Hypothalamus (tissue), 51 donors: ENCODE data around the gene RAB22A.
A peak's percentile ranks its signal among the peaks of the same experiment; 100 is the strongest.

Experiments used
- DNase-seq, 51 donors: peaks; one replicate each; lab custom pipeline; 2025; lab: John Stamatoyannopoulos, UW

RAB22A gene

DNA sequence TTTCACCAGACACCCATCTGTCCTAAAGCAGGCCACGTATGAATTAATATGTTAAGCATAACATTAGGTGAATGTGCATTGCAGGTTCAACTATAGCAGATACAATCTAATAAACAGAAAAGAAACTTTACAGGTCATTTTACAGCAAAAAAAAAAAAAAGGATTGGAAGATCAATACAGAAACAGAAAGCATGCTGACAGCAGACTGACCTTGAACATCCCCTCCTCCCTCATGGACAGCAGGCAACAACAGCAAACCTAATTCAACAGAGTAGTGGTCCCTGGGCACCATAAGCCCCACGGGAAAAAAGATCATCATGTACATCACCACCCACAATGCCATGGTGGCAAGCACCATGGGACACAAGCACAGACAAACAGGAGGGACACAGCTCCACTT lies 12.1 kb upstream of the RAB22A start:
- DNase-seq = no peak

DNA sequence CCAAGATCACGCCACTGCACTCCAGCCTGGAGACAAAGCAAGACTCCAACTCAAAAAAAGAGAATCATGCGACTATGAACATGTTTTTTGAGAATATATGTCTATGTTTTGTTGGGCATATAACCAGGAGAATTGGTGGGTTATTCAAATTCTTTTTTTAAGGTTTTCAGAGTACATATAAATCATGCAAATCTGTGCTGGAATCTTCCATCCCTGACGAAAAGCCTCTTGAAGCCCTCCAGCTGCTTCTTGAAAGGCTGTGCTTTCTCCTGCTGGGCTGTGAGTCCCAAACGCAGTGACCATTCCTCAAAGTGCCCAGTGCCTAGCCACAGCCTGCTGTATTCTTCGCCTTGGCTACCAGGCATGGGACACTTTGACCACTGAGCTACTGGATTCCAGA lies 9.2 kb upstream of the RAB22A start:
- DNase-seq = no peak

DNA sequence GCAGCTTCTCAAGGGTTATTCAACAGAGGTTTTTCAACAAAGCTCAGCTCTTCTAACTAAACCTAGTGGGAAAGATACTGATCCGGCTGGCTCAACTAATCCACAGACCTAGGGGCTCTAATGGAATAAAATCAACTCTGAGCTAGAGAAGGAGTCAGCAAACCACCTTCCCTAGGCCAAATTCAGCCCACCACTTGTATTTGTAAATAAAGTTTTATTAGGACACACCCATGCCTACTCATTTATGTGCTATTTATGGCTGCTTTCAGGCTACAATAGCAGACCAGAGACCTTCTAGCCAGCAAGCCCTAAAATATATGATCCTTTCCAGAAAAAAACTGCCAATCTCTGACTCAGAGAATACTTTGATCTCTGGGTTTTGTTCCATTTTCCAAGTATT lies 6.0 kb upstream of the RAB22A start:
- DNase-seq = no peak

DNA sequence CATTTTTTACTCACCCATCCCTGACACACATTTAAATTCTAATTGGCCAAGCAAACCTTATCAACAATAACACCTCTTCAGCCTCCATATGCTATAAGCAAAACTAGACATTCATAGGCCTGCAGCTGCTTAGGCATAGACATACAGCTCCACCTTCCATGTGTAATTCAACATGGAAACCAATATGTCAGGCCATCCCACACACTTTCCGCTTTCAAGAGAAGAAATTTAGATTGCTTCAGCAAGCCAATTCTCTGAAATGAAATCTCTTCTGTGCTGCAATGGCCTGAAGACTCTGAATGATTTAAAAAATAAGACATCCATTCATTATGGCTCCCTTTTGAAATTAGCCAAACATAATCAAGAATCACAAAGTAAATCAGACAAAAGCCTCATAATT lies 4.5 kb upstream of the RAB22A start:
- DNase-seq = no peak

DNA sequence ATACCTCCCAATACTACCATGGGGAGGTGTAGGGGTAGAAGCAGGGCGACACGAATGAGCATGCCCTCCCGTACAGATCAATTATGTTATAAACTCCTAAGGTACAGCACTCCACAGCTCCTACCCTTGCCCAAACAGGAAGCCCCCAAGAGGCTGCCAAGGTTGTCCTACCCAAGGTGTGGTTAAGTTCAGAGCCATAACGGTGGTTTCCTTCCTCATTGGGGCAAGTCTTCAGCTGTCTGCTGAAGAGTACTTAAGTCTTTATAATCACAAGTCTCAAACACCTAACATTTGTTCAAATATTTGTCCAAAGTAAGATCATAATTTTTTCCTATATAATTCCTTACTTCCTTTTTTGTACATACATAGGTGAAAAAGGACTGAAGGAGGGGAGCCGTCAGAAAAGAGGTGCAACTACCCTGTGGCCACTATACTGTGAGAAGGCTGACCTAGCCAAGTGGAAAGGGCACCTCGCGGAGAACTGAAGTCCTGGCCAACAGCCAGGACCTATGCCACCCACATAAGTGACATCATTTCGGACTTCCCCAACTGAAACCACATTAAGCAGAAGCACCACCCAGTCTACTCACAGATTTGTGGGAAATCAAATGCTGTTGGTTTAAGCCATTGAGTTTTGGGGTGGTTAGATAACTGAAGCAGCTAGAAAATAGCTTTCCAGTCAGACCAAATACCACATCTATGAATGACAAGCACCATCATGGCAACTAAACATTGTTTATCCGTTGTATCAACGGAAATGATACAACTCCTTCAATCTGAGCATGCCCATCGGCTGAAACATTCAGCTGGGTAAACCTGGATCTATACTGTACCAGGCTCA lies 2.9 kb upstream of the RAB22A start:
- DNase-seq = peak in 6 of 51 donors; percentile 5 to 19 (median 10)

DNA sequence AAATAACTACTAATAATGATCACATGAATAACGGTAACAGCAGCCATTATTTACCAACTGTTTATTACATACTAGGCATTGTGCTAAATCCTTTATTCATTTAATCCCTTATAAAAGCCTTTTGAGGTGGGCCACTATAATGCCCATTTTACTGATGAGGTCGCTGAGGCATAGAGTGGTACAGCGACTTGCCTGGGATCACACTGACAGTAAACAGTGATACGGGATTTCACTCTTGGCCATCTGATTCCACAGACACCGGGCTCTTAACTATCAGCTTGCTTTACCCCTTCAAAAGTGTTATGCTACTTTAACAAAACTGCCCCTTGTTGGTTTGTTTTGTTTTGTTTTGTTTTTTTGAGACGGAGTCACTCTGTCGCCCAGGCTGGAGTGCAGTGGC lies 2.2 kb upstream of the RAB22A start:
- no peak for DNase-seq

DNA sequence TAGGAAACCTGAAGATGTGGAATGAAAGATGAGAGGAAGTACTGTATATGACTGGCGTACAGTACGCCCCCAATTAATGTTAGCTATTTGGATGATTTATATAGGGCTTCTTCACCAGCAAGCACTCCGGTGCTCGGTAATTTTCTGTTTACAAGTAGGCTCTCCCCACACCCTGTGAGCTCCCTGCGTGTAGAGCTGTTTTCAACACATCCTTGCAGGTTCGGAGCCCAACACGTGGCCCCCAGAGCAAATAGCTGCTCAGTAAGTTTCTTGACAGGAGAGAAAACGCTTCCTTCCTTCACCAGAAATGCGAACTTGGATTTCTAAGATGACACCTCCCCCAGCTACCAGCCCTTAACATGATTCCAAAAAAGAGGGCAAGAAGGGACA lies 1.2 kb upstream of the RAB22A start:
- DNase-seq = no peak

DNA sequence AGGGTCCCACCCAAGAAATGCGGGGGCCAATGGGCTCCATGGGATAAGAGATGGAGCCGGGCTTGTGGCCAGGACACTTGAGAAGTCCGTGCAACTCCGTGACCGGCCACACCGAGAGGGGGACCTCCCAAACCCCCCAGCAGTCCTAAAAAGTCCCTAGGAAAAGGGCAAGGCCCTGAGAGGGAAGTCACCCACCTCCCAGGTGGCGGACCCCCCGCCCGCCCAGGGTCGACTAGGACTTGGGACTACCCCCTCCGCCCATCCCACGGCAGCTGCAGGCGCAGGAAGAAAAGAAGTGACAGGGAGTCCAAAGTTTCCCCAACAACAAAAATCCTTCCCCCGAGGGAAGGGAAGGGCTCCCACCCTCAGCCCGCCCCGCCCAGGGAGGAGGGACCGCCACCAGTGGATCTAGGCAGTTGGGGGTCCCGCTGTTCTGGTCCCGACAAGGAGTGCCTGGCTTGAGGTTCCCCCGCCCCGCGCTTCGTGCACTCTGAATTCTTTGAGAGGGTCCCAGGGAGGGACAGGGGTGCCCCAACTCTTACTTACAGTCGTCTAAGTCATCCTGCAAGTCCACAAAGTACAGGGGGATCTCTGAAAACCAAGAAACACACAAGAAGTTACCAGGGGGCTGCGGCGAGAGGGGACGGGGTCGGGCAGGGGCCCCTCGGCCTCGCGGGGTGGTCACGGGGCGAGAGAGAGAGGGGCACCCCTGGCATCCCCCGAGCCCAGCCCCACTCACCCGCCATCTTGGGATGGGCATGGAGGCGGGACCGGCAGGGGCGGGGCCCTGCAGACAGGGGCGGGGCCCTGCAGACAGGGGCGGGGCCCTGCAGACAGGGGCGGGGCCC lies 611 bp upstream of the RAB22A start:
- peak in 41 of 51 donors; percentile 10 to 82 (median 48) for DNase-seq

DNA sequence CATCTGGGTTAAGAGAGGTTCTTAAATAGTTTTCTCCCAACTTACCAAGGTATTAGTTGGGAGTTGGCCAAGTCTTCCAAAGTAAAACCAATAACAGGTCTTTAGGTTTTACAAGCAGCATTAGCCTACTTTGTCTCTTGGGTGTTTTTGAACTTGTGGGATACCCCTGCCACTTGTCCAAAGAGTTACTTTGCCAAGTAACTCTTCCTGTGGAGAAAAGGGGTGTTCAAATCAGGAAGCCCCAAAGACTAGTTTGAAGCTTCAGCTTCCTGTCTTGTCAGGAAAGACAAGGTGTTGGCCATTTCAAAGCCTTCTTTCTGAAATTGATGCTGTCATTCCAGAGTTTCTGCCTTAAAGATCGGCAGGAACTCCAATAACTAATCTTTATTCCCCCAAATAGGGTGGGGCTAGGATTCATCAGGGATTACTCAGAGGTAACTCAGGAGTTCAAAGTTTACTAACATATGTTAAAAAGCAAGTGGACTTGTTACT lies 822 bp downstream of the RAB22A start:
- DNase-seq = no peak

DNA sequence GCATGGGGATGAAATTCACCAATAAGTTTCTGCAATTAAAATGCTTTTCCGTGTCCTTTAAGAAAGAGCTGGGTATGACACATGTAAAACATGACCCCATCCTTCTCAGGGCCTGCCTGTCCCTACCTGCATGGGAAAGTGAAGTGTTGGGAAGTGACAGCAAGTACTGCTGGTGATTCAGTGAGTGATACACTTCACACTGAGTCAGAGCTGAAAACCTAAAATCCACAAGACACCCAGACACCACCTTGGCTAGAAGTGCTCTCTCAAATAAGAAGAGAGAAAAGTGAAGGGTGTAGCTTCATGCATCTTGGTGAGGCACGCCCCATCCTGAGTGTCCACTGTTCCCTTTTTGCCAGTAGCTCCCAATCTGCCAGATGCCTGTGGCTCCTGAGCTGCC lies 3.3 kb downstream of the RAB22A start:
- DNase-seq = no peak

DNA sequence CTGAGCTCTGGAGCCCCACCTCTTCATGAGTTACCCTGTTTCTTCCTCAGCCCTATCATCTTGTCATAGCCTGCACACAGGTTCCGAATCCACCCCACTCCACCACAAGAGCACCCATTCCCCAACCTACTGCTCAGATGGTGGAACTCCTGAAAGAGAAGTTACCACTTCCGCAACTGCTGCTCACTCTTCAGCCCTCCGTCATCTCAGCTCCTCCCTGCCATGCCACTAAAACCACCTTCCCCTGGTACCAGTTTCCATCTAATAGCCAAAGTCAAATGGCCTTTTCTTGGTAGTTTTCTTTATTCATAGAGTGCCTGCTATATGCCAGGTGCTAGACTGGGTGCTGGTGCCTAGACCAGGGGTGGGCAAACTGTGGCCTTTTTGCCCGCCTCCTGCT lies 3.9 kb downstream of the RAB22A start:
- DNase-seq = no peak

DNA sequence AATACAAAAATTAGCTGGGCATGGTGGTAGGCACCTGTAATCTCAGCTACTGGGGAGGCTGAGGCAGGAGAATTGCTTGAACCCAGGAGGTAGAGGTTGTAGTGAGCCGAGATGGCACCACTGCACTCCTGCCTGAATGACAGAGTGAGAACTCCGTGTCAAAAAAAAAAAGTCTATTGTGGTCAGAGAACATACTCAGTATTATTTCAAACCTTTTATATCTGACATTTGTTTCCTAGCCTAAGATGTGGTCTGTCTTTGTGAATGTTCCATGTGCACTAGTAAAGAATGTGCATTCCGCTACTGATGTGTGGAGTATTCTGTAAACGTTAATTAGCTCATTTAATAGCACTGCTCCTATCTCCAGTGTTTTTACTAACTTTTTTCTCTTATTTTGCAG lies 11.7 kb downstream of the RAB22A start:
- DNase-seq = no peak

DNA sequence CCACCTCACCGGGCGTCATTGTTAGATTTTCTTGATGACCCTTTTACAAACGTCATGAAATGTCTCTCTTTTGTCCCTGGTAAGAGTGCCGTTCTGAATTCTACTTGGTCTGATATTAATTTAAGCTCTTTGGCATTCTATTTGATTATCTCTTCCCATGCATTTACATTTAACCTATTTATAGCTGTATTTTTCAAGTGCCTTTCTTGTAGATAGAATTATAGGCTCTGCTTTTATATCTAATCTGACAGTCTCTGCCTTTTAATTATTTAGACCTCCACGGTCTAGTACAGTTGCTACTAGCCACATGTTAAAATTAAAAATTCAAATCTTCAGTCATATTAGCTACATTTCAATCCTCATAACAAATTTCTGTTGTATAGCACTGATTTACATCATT lies 12.6 kb downstream of the RAB22A start:
- DNase-seq = no peak

DNA sequence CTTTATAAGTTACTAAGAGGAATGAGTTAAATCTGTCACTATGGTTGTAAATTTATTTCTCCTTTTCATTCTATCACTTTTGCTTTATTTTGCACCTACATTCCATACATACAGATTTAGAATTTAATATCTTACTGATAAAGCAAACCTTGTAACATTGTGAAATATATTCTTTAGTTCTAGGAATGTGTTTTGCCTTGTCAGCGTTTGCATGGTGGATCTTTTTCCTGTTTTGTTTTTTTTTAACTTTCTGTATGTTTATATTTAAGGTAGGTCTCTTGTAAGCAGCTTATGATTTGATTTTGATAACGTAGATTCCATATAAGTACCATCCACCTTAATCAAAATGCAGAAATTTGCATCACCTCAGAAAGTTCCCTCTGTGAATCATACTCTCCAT lies 16.4 kb downstream of the RAB22A start:
- DNase-seq = no peak

DNA sequence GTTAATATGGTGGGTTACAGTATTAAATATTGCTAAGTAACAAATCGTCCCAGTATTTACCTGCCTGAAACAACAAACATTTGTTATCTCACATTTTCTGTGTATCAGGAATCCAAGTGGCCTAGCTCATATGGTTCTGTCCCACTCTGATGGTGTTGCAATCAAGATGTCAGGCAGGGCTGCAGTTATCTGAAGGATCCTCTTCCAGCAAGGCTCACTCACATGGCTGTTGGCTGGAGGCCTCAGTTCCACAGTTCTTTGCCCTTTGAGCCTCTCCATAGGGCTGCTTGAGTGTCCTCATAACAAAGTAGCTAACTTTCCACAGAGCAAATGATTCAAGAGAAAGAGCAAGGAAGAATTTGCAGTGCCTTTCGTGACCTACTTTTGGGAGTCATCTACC lies 17.7 kb downstream of the RAB22A start:
- no peak for DNase-seq

DNA sequence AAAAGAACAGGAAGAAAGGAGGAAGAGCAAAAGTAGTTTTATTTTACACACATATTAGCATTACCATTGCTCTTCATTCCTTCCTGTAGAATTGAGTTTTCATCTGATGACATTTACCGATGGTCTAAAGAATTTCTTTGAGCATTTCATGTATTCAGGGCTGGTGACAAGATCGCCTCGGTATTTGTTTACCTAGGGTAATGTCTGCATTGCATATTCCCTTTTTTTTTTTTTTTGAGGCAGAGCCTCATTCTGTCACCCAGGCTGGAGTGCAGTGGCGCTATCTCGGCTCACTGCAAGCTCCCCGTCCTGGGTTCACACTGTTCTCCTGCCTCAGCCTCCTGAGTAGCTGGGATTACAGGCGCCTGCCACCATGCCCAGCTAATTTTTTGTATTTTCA lies 19.3 kb downstream of the RAB22A start:
- DNase-seq = no peak

DNA sequence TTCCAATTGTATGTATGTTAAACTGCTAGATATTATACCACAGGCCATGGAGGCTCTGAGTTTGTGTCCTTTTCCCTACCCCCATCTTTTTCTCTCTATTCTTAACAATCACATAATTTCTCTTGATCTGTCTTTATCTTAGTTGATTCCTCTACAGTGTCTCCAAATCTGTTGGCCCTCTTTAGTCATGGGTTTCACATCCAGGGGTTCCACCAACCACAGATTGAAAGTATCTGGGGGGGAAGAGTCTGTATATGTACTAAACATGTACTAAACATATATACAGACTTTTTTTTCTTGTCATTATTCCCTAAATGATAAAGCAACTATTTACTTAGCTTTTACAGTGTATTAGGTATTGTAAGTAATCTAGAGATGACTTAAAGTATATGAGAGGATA lies 20.2 kb downstream of the RAB22A start:
- no peak for DNase-seq

DNA sequence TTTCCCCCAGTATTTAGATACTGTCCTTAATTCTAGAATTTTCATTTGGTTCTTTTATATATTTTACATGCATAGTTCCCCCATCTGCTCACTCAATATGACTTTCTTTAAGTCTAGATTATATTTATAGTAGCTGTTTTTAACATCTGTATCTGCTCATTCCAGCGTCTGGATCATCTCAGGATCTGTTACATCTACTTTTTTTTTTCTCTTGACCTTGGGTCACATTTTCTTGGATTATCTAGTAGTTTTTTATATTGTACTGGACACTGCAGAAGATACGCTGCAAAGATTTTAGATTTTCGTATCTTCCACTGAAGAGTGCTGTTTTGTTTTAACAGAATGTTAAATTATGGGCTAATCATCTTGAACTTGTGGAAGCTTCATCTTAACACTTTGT lies 20.7 kb downstream of the RAB22A start:
- no peak for DNase-seq

DNA sequence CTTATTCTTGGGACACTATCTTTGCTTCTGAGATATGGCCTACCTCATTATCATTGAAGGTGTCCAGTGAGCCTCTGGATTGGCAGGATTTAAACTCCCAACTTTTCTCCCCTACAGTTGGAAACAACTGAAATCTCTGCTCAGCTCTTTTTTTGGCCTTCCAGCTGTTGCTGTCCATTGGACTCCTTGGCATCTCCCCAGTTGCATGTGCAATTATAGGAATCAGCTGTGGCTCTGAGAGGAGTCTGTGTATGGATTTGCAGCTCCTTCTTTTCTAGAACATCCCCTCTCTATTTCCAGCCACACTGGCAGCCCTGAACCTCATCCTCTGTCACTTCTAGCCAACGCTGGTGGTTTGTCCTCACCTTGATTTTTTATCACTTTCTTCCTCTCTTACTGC lies 21.2 kb downstream of the RAB22A start:
- no peak for DNase-seq

DNA sequence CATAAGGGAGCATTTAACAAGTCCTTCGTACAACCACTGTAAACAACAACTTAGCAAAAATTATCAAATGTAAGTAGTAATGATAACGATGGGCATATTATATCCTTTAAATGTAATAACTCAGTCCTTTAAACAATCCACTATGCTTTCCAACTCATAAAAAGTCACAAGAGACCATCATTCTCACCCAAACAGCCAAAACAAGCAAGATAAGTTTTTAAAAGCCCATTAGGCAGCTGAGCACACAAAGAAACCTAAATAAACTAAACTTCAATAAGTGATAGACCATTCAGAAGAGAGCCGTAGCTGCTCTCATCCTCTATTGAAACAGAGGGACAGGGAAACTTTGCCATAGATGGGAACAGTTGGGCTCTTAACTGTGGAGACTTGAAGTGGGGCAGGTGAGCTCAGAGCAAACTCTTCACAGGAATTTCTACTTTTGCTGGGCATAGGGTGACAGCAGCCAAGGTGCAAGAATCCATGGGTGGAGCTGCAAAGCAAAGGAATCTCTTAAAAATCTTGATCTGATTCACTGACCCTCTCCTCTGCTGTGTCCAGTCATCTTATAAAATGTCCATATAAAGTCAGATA lies 22.5 kb downstream of the RAB22A start:
- DNase-seq = no peak

DNA sequence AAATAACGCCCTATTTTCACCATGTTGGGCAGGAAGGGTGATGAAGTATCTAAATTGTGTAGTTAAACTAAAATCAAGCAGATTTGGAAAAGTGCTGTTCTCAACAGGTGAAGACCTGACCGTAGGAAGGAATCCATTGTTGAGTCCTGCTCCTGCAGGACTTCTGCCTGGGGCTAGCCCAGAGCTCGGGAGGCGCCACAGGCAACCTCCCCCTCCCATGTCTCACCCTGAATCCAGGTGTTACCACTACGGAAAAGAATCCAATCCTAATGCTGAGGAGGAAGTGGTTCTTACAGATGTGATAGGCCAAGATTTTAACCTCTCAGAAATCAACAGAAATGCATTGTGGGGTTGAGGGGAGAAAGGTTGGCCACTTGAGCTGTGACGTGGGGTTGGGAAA lies 30.2 kb downstream of the RAB22A start:
- no peak for DNase-seq

DNA sequence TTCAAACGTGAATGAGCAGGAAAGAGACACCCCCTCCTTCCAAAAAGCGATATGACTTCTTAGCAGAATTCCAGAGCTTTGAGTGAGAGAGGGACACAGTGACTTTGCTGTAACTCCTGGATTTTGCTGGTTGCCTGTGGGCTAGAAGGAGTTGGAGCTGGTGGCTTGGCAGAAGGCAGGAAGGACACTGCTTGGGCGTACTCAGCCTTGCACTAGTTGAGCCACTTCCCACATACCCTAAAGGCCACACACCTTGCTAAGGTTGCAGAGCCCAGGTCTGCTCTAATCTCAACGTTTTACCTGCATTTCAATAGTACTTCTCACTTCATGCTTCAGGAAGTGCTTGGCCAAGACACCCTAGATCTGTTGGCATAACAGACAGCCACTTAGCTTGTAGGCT lies 30.6 kb downstream of the RAB22A start:
- DNase-seq = no peak
